PC-3 (cell line): ENCODE results near the gene FUT8.

Experiments
- CTCF ChIP-seq: fragments of 300-600 bp; sonication (generic); conservative IDR thresholded peaks from 2 replicates; pipeline ENCODE4 v1.5.1; 2017; ENCODE audit warnings: antibody characterized with exemption, low read depth, mild to moderate bottlenecking, low read length
- EZH2 ChIP-seq: fragments of 300-600 bp; sonication (generic); IDR thresholded peaks from one replicate; pipeline ENCODE4 v1.6.1; 2017; ENCODE audit warnings: antibody characterized with exemption, mild to moderate bottlenecking, low read length; ENCODE audit not compliant: unreplicated experiment
- EZH2phosphoT487 ChIP-seq: fragments of 300-600 bp; sonication (generic); IDR thresholded peaks from 2 replicates; pipeline ENCODE4 v1.6.1; 2018; ENCODE audit warnings: mild to moderate bottlenecking, antibody characterized with exemption, low read length, borderline replicate concordance

GRCh38 chr14:65483647-65484046 lies 71.1 kb downstream of the FUT8 start:
- TF ChIP-seq CTCF (no peak), EZH2phosphoT487 (no peak), EZH2 (no peak)
